HUDEP-2 (cell line): ENCODE results near the gene ERICH2.

ENCODE experiments used
- DNase-seq, 76 experiments: peaks; one replicate each; lab custom pipeline; 2025; ENCODE audit not compliant: unreplicated experiment in 76 of 76; lab: John Stamatoyannopoulos, UW

ERICH2 gene

DNA sequence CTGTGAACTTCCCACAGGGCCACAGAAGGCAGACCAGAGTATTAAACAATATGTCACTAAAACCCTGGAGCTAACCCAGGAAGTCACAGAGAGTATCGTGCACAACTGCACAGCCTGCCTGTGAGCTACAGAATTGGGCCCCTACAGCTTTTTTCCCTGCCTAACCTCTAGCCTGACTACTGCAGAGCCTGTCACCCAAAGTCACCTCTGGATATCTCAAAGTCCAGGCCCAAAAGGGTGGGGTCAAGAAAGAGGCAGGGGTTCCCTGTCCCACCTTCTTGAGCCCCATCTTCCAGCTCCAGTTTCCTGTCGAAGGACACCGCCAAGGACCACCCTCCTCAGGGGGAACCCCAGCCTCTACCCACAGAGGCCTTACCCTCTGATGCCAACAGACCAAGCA lies 60.0 kb downstream of the ERICH2 start:
- DNase-seq, result peak in 3 of 76 experiments; percentile 11 to 25 (median 15)

DNA sequence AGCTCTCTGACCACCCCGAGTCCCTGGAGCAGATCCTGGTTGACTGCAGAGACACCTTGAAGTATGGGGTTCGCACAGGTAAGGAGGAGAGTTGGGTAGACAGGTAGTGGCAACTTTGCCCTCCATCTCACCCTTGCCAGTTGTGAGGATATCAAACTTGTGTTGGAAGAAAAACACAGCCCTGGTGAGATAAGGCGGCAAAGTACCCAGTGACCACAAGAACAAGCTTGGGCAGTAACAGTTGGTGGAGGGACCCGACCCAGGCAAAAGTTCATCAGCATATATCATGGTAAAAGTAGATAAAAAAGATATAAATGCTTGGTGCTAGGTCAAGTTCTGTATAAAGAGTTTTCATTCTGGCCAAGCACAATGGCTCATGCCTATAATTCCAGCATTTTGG lies 60.9 kb downstream of the ERICH2 start:
- peak in 13 of 76 experiments; percentile 2 to 38 (median 19) for DNase-seq

DNA sequence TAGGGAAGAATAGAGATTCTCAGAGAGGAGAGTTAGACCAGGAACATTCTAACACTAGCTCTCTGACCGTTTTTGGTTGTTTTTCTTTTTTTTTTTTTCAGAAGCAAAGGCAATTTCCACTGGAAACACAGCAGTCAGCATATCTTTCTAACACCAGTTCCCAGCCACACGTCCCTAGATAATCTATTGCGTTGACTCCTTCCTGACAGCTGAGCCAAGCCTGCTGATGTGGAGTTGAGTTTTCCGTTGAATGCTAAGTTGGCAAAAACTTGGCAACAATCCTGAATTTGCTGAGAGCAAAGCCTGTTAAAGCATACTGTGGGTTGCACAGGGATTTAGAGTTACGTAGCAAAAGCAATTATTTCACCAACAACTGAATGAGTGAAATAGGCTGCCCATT lies 65.8 kb downstream of the ERICH2 start:
- DNase-seq, result peak in 4 of 76 experiments; percentile 3 to 21 (median 14)

DNA sequence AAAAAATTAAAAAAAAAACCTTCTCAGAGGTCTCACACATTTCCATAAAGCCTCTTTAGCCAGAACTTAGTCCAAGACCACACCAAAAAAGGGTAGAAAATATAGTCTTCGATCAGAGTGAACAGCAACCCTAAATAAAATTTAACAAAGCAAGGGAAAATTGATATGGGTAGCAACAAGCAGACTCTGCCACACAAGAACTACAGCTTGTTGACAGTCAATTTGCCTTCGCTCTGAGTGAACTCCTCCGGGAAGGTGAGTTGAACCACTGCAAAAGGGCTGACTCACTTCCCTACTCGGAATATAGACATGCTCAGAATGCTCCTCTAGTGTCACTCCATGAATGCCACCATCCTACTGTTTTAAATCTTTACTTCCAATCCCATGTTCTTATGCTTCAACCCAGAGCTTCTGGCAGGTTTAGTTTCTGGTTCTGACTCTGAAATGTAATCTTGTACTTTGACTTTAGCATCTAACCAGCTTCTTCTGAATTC lies 70.6 kb downstream of the ERICH2 start:
- DNase-seq, result no peak

DNA sequence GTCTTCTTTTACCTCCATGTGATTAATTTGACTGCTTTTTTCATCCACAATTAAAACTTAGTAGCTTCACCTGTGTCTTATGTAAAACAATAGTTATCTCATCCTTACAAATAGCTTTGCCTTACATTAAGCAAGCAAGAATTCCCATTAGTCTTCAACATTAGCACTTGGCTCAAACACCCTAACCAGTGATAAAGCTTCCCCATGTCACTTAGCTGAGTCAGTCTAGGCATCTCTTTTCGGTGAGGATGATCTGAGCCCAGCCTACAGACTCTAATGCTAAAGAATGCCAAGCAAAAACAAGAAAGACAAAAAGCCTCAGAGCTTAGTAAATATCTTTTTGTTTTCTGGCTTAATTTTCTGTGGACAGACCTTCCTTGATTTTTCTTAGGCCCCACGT lies 72.6 kb downstream of the ERICH2 start:
- no peak for DNase-seq

DNA sequence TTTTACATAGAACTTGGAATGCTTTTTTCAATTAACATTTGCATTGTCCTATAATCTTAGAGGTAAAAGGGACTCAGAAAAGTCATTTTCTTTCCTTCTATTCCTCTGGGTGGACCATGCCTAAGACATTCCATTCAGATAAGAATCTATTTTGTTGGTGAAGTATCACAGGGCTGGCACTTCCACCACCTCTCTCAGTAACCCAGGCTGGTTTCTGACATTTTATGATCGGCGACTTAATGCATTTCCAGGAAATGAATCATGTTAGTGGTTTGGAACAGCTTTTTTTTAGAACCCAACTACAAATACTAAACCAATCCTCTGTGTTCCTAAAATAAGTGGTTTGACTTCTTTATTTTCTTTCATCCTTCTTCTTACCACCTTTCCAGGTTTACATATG lies 73.5 kb downstream of the ERICH2 start:
- peak in 2 of 76 experiments; percentile 3 to 13 for DNase-seq

DNA sequence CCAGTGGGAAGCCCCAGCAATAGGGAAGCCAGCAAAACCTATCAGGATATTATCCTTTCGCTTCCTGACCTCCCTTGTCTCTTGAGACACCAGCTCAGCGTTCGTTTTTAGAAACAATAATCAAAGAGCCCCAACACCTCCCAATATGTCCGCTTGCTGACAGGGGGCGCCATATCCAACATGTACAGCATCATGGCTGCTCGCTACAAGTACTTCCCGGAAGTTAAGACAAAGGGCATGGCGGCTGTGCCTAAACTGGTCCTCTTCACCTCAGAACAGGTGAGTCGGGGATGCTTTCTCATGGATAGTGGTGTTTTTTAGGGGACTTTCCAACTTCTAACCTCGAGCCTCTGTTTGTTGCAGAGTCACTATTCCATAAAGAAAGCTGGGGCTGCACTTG lies 75.2 kb downstream of the ERICH2 start:
- DNase-seq, result peak in 44 of 76 experiments; percentile 5 to 56 (median 28)

DNA sequence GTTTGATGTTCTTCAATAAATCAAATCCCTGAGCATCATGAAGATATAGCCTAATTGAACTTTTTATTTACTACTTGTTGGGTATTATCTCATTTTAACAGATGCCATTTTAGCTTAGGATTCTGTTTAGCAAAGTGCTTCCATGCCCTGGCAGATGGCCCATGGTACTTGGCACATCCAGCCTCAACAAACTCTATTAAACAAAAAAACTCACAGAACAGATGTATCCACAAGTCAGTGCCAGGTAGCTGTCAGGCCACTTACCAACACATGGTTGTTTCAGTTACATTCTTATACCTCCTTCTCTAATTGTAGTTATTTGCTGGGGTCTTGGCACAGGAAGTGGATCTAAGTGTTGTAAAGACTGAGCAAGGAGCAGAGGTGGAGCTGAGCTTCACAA lies 76.1 kb downstream of the ERICH2 start:
- no peak for DNase-seq

DNA sequence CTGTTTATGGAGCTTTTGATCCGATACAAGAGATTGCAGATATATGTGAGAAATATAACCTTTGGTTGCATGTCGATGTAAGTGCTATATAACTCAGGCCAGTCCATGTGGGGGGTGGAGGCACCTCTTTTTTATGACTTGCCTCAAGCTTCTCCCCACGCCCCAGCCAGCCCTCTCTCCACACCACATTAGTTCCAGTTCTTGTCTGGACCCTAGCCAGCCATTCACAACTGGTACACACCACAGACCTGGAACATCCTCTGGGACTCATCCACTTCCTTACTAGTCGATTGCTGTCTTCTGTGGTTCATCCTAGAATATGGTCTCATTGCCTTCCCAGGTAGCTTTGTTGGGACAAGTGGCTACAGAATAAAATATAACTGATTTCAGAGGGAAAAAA lies 77.5 kb downstream of the ERICH2 start:
- no peak for DNase-seq
